GM23338 (cell line): ENCODE results near the gene PSKH1.

Source experiments
- CTCF ChIP-seq, 2 experiments: fragments of 200-600 bp in 1 of 2; sonication (generic) in 1 of 2; conservative IDR thresholded peaks; 2 replicates each; pipeline versions ENCODE4 v1.5.1 to v1.6.1; 2016 to 2017; ENCODE audit warnings: antibody characterized with exemption in 2 of 2, low read depth in 2 of 2, mild to moderate bottlenecking in 2 of 2, moderate library complexity in 1 of 2
- EZH2 ChIP-seq: fragments of 200-600 bp; sonication (generic); IDR thresholded peaks from one replicate; pipeline ENCODE4 v1.8.0; 2017; ENCODE audit warnings: antibody characterized with exemption, mild to moderate bottlenecking, low read depth; ENCODE audit not compliant: unreplicated experiment
- EZH2phosphoT487 ChIP-seq: fragments of 200-600 bp; sonication (generic); IDR thresholded peaks from one replicate; pipeline ENCODE4 v1.8.1; 2018; ENCODE audit warnings: antibody characterized with exemption; ENCODE audit not compliant: unreplicated experiment
- POLR2AphosphoS5 ChIP-seq: IDR thresholded peaks from 2 replicates; pipeline ENCODE4 v1.6.1; 2016; ENCODE audit warnings: antibody characterized with exemption, low read depth

GRCh38 chr16:67941469-67942199, 48.6 kb downstream of the PSKH1 start:
- TF ChIP-seq CTCF (conservative IDR thresholded peaks at IDR 0.05; ENCODE audit: low read depth in 2 of 2) (no peak), POLR2AphosphoS5 (no peak), EZH2 (no peak), EZH2phosphoT487 (no peak)
